ENCODE data around the gene DRC7. TPM values are rescaled to one million over a fixed set of nuclear protein-coding genes. Genes with fewer than 3 reads are reported as not detected.

Gene DRC7
- total RNA-seq, 1 donor from 2014 or later, result 0.04 TPM

- TF ChIP-seq CTCF (IDR thresholded peaks at IDR 0.05; ENCODE audit: insufficient read depth, low read length, poor library complexity, severe bottlenecking), result no peak
- Histone ChIP-seq H3K36me3 (ENCODE audit: control insufficient read depth, insufficient read depth, low read length) (peaks cover 3% of the 10 kb centered on the region), H3K27me3 (ENCODE audit: control insufficient read depth, insufficient read depth, low read length) (no peaks in the 10 kb centered on the region), H3K4me3 (ENCODE audit: low read depth, low read length) (no peak overlapping the region)
- no peak for DNase-seq (ENCODE audit: low read depth)
These were observed 86.7 kb downstream of the DRC7 start for GRCh38 chr16:57781349-57781740.

Other genes starting within 250 kb of the DRC7 start
- 80.2 and 80.3 TPM in 2 replicates for gene CIAPIN1, start 247.4 kb upstream of the DRC7 start, total RNA-seq
- 37.6 and 49.5 TPM in 2 replicates for gene COQ9, start 247.3 kb upstream of the DRC7 start, total RNA-seq
- gene POLR2C, start 232.1 kb upstream of the DRC7 start, total RNA-seq, result 70.4 and 73.0 TPM in 2 replicates
- 23.1 and 23.2 TPM in 2 replicates for gene DOK4, start 208.3 kb upstream of the DRC7 start, total RNA-seq
- gene CCDC102A, start 158.2 kb upstream of the DRC7 start, total RNA-seq, result 11.4 and 14.0 TPM in 2 replicates
- 1.0 and 2.5 TPM in 2 replicates for gene ADGRG5, start 152.2 kb upstream of the DRC7 start, total RNA-seq
- gene ADGRG1, start 66.2 kb upstream of the DRC7 start, total RNA-seq, result 143 and 150 TPM in 2 replicates
- gene ADGRG3, start 26.5 kb upstream of the DRC7 start, total RNA-seq, result not detected in 2 replicates
- 26.3 and 32.7 TPM in 2 replicates for gene KATNB1, start 41.0 kb downstream of the DRC7 start, total RNA-seq
- gene KIFC3, start 107.7 kb downstream of the DRC7 start, total RNA-seq, result 84.9 and 94.7 TPM in 2 replicates

Data from kidney epithelial cell (primary cell).